AG04450 (cell line): ENCODE data around the gene ADAMTS14. TPM values are rescaled to one million over a fixed set of nuclear protein-coding genes. Genes with fewer than 3 reads are reported as not detected.

Experiments used
- CTCF ChIA-PET: fragments of 300-600, 350-600 bp; formaldehyde crosslinking; extraction: SDS; loops from one replicate; lab custom pipeline; 2022; ENCODE audit warnings: antibody characterized with exemption, inconsistent platforms; lab: Charles Lee
- POLR2A ChIA-PET: fragments of 350-600 bp; formaldehyde crosslinking; extraction: SDS; loops from one replicate; lab custom pipeline; 2021; ENCODE audit warnings: antibody characterized with exemption, inconsistent platforms; lab: Yijun Ruan, JAX
- DNase-seq: peaks from one replicate; pipeline ENCODE4 v3.0.0-alpha.2; 2011; ENCODE audit warnings: low read depth, low spot score
- H3K27ac ChIP-seq: one replicate; pipeline ENCODE4 v1.5.1; 2012; ENCODE audit warnings: low read depth, low read length, control low read depth
- H3K27me3 ChIP-seq: one replicate; pipeline ENCODE4 v1.6.0; 2012; ENCODE audit warnings: low read length; ENCODE audit not compliant: control insufficient read depth, insufficient read depth
- H3K4me3 ChIP-seq: 2 replicates; pipeline ENCODE4 v1.5.1; 2011; ENCODE audit warnings: mild to moderate bottlenecking, low read depth, low read length, control low read depth
- H3K9me3 ChIP-seq: 2 replicates; pipeline ENCODE4 v1.5.1; 2012; ENCODE audit warnings: low read length; ENCODE audit not compliant: control insufficient read depth, insufficient read depth
- polyA plus RNA-seq: library from polyadenylated mRNA; depleted of rRNA; stranded (reverse); fragments of >200 nt; gene quantifications from 2 replicates; pipeline ENCODE4 v1.2.3, GENCODE V29; 2011; rRNA removed
- small RNA-seq: library from RNA; depleted of rRNA; stranded (forward); fragments of <200 nt; gene quantifications from one replicate; pipeline ENCODE3, GENCODE V24; 2012; ENCODE audit warnings: low read depth; ENCODE audit not compliant: insufficient read length
- TF ChIP-seq, protein P1 (sequence below): IDR thresholded peaks from 2 replicates; pipeline ENCODE4 v1.5.1; 2011; ENCODE audit warnings: low read depth, low read length, control low read depth, inconsistent platforms

The ADAMTS14 gene
- polyA plus RNA-seq, 1 experiment: 2.9 TPM

DNA sequence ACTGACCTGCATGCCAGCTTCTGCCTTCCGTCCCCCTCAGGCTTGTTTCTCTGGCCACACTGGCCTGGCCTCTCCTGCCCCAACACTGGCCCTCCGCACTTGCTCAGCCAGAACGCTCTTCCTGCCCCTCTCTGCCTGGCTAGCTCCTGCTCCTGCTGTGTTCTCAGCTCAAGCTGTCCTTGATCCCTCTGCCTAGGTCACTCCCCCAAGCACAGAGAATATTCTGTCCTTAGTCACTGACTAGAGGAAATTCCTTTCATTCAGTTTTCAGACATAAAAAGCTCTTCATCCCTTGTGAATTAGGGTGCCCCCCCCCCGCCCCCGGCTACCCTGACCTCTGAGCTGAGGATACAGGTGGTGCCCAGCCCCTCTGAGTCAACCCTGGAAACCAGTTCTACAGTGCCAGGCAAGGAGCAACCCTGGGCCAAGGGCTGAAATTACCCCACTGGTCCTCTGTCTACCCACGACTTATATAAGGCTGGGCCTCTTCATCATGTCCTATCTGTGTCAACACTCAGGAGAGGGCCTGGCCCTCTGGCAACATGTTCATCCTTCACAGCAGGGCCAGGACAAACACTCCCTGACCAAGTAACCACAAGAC, 136.8 kb downstream of the ADAMTS14 start:
- TF ChIP-seq, protein P1, sequence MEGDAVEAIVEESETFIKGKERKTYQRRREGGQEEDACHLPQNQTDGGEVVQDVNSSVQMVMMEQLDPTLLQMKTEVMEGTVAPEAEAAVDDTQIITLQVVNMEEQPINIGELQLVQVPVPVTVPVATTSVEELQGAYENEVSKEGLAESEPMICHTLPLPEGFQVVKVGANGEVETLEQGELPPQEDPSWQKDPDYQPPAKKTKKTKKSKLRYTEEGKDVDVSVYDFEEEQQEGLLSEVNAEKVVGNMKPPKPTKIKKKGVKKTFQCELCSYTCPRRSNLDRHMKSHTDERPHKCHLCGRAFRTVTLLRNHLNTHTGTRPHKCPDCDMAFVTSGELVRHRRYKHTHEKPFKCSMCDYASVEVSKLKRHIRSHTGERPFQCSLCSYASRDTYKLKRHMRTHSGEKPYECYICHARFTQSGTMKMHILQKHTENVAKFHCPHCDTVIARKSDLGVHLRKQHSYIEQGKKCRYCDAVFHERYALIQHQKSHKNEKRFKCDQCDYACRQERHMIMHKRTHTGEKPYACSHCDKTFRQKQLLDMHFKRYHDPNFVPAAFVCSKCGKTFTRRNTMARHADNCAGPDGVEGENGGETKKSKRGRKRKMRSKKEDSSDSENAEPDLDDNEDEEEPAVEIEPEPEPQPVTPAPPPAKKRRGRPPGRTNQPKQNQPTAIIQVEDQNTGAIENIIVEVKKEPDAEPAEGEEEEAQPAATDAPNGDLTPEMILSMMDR: no peak
- no peaks in the 10 kb centered on the region; the same call in 1 of the 2 replicates for H3K9me3 ChIP-seq
- H3K4me3 ChIP-seq: no peak overlapping the region
- CTCF ChIA-PET: no interaction called here
- DNase-seq: no peak
- peaks cover 24% of the 10 kb centered on the region for H3K27me3 ChIP-seq
- no peak overlapping the region for H3K27ac ChIP-seq
- POLR2A ChIA-PET: no interaction called here

DNA sequence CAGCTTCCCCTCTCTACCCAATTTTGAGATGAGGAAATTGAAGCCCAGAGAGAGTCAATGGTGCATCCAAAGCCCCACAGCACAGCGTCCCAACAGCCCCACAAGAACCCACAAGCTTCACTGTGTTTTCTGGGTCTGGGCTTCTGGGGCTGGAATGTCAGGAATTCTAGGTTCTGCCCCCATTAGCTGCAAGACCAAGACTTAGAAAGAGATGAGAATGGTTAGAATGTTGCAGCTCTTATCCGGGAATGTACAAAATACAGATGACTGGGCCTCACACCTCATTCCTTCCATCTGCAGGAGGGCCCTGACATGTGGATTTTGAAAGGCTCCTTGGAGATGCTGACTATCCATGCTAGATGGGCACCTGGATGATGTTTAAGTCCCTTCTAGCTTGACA, 137.4 kb downstream of the ADAMTS14 start:
- DNase-seq: no peak
- Histone ChIP-seq H3K27ac (no peak overlapping the region), H3K4me3 (no peak overlapping the region), H3K27me3 (peaks cover 24% of the 10 kb centered on the region), H3K9me3 (no peaks in the 10 kb centered on the region; the same call in 1 of the 2 replicates)
- TF ChIP-seq, protein P1: no peak
- ChIA-PET POLR2A (interaction anchor here (0.7 kb wide), 1 partner anchor 153 kb away, joined by 3 read pairs; no protein-coding TSS in a partner anchor), CTCF (no interaction called here)

DNA sequence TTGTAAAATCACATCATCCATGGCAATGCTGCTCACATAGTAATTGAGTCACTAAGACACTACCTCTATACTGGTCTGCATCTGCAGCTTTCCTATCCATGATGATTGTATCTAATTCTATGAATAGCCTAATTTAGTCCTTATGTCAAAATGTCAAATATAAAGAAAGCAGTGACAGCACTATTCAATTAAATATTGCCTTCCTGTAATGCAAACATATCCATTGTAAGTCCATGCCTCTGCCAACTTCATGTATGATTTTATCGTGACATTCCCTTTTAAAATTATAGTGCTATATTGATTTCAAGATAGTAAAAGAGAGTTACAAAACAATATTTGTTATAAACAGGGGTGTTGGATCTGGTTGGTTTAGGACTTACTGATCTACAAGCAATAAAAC, 138.7 kb downstream of the ADAMTS14 start:
- TF ChIP-seq, protein P1: no peak
- Histone ChIP-seq H3K27me3 (peaks cover 23% of the 10 kb centered on the region), H3K27ac (no peak overlapping the region), H3K9me3 (no peaks in the 10 kb centered on the region; the same call in 1 of the 2 replicates), H3K4me3 (no peak overlapping the region)
- ChIA-PET POLR2A (no interaction called here), CTCF (interaction anchor here (1.4 kb wide), 1 partner anchor 52 kb away, joined by 4 read pairs; no protein-coding TSS in a partner anchor)
- DNase-seq: no peak

DNA sequence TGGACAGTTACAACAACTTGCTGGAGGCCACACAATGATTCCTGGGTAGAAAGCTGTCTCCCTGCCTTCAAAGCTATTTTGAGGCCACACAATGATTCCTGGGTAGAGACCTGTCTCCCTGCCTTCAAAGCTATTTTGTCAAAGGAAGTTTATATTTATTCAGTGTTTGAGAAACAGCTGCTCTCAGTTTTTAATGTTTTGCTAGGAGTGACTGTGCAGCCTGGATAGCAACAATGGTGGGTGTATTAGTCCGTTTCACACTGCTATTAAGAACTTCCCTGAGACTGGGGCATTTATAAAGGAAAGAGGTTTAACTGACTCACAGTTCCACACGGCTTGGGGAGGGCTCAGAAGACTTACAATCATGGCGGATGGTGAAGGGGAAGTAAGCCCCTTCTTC, 139.6 kb downstream of the ADAMTS14 start:
- H3K9me3 ChIP-seq: no peaks in the 10 kb centered on the region; the same call in 1 of the 2 replicates
- TF ChIP-seq, protein P1: no peak
- H3K27me3 ChIP-seq: peaks cover 14% of the 10 kb centered on the region
- no peak for DNase-seq
- ChIA-PET CTCF (no interaction called here), POLR2A (no interaction called here)
- no peak overlapping the region for H3K4me3 ChIP-seq
- no peak overlapping the region for H3K27ac ChIP-seq

Small RNA genes within 50 kb of the gene (small RNA-seq; reads per million reads assigned to genes)
- gene RPS26P40: not detected

Other genes starting within 250 kb of the ADAMTS14 start
- gene NODAL, start 230.8 kb upstream of the ADAMTS14 start, polyA plus RNA-seq: not detected in 2 replicates
- gene PALD1, start 193.7 kb upstream of the ADAMTS14 start, polyA plus RNA-seq: 0.17 TPM in 2 replicates
- gene PRF1, start 69.8 kb upstream of the ADAMTS14 start, polyA plus RNA-seq: not detected in 2 replicates
- gene TBATA, start 112.9 kb downstream of the ADAMTS14 start, polyA plus RNA-seq: not detected in 2 replicates
- gene SGPL1, start 143.4 kb downstream of the ADAMTS14 start, polyA plus RNA-seq: 30.1 and 30.8 TPM in 2 replicates
- 41.3 and 47.1 TPM in 2 replicates for gene PCBD1, start 216.1 kb downstream of the ADAMTS14 start, polyA plus RNA-seq